GM12872 (cell line): Measurements from ENCODE around the gene GP2.

Experiments
- TF ChIP-seq, protein P1 (sequence below): IDR thresholded peaks from 3 replicates; pipeline ENCODE4 v1.5.1; 2011; ENCODE audit warnings: low read depth, mild to moderate bottlenecking, low read length, moderate library complexity; ENCODE audit not compliant: insufficient read depth

Gene GP2

DNA sequence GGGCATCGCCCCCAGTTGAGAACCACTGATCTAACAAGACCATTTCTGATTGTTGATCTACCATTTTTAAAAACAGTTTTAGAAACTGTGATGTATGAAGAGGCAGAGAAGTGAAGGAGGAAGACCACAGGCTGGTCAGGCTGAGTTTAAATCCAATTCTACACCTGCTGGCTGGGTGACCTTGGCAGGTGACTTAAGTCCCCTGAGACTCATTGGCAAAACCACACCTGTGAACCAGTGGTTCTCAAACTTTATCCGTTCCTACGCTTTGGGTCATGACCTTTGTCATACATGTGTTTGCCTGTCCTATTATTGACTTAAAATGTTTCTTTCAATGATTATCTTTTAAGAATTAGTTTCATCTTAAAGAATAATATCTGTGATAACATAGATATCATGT, 2.3 kb downstream of the GP2 start:
- TF ChIP-seq, protein P1, sequence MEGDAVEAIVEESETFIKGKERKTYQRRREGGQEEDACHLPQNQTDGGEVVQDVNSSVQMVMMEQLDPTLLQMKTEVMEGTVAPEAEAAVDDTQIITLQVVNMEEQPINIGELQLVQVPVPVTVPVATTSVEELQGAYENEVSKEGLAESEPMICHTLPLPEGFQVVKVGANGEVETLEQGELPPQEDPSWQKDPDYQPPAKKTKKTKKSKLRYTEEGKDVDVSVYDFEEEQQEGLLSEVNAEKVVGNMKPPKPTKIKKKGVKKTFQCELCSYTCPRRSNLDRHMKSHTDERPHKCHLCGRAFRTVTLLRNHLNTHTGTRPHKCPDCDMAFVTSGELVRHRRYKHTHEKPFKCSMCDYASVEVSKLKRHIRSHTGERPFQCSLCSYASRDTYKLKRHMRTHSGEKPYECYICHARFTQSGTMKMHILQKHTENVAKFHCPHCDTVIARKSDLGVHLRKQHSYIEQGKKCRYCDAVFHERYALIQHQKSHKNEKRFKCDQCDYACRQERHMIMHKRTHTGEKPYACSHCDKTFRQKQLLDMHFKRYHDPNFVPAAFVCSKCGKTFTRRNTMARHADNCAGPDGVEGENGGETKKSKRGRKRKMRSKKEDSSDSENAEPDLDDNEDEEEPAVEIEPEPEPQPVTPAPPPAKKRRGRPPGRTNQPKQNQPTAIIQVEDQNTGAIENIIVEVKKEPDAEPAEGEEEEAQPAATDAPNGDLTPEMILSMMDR = no peak

DNA sequence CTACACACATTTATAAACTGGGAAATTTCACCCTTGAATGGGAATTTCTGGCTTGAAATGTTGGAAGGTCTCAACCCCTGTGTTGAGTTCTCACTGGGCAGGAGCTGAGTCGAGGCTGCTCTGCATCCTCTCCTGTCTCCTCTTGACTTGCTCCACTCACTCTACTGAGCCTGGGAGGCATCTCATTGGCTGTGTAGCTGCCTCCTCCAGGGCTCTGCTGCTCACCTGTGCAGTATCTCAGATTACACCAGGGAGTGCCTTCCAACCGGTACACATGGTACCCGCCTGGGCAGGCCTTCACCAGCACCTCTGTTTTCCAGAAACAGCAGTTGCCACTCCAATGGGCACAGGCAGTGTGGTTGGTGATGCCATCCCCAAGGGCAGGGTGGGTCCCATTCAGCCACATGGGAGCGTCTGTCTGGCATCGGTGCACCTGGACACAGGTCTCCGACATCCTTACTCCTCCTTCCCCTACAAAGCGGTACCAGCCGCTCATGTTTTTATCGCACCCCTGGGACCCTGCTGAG, 3.7 kb downstream of the GP2 start:
- TF ChIP-seq, protein P1 = no peak

DNA sequence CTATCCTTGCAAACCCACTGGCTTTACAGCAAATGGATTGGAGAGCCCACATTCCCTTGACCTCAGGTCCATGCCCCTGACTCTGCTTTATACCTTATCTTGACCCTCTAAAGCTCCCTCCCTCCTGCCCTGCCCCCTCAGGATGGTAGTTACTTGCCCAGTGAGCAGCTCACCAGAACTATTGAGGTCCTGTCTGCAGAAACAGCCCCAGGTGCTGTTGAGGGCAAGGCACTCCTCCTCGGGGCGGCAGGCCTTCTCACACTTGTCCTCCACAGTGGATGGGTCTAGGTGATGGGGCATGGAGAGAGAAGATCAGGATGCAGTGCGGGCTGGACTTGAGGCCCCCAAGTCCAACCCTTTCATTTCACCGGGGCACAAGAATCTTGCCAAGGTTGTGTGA, 4.6 kb downstream of the GP2 start:
- TF ChIP-seq, protein P1 = no peak

DNA sequence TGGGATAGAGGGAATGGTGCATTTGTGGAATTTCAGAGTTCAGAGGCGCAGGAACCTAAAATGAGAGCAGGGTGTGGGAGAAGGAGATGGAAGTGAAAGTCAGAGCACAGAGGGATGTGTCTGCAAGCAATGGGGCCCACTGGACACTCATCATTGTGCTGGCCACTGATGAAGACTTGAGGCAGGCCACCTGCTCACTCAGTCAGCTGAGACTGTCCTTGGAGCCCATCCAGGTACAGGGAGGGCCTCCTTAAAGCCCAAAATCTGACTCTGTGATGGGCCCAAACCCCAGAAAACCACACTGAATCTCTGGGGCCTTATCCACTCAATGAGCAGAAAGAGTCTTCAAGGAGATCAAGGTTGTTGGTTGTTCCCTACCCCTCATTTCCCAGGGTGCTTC, 5.6 kb downstream of the GP2 start:
- TF ChIP-seq, protein P1 = no peak

DNA sequence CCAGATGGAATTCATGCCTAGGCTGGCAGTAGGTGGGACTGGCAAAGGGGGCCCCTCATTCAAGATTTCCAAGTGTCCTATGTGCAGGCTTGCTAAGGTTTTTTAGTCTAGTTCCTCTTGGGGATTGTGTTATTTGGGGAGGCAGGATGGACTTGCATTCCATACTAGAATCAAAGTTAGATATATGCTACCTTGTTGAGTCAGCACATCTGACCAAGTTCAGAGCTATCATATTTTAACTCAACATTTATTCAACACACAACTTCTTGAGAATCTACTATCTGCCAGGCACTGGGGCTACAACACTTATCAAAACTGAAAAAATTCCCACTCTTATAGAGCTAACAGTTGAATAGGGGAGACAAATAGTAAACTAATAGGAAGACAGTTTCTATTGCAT, 6.7 kb downstream of the GP2 start:
- TF ChIP-seq, protein P1 = no peak

DNA sequence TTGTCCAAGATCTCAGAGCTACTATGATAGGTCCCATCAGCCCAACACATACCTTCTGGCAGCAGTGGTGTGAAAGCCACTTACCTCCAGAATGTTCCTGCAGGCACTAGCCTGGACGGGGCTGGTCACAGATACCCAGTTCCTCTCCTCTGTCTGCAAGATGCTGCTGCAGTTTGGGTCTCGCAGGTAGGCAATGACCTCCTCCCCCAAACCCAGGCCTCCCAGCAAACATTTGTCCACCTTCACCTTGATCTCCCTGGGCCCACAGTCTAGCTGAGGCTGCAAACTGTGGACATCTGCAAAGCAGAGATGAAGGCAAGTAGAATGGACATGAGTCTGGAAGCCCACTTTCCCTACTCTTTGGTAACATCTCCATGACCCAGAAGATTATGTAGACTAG, 7.1 kb downstream of the GP2 start:
- TF ChIP-seq, protein P1 = no peak

DNA sequence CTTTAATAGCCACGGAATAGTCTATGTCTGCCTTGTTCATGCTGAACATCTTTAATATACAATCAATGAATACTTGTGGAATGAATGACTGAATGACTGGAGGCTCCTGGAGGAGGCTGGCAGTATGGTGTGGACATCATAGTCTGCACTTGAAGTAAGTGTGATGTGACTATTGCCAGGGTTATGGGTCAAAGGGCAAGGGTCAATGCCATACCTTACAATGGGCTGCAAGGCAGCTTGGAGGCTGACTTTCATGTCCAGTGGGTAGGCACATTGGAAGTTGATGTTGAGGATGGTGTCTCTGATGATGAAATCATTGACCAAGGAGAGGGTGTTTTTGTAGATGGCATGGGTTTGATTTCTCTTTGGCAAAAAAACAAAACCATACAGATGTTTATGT, 7.9 kb downstream of the GP2 start:
- TF ChIP-seq, protein P1 = no peak
